ENCODE data around the gene MUC6. TPM values are rescaled to one million over a fixed set of nuclear protein-coding genes. Genes with fewer than 3 reads are reported as not detected.

MUC6 gene
- total RNA-seq, 1 donor from 2014 or later, result 1.0 TPM

DNA sequence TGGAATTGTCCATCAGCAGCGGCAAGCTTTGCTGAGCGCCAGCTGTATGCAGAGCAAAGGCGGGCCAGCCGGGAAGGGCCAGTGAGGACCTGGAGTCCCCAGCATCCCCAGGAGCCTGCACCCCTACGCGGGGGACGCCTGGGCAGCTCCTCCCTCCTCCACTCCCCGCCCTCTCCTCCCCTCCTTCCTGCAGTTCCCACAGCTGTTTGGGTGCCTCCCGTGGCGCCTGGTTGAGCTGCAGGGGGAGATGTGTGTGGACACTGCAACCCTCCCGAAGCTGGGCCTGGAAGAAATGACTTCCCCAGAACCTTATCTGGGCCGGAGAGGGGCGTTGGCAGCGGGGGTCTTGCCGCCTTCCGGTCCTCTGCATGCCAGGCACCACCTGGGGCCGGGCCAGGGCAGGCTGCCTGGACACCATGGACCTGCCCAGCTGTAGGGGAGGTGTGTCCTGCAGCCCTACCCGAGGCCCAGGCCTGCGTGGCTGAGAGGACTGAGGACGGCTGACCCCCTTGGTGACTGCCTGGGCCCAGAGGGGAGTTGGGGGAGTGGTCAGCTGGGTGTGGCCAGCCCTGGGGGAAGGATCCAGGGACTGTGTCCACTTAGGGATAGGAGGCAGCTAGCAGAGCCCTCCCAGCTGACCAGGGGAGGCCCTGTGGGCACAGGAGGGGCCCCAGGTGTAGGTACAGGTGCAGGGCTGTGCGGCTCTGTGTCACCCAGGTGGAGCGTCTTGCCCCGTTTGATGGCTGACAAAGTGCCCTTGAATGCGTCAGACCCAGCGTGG is 16.8 kb upstream of the MUC6 start:
- ATAC-seq (no peak), DNase-seq (ENCODE audit: low spot score) (no peak)

DNA sequence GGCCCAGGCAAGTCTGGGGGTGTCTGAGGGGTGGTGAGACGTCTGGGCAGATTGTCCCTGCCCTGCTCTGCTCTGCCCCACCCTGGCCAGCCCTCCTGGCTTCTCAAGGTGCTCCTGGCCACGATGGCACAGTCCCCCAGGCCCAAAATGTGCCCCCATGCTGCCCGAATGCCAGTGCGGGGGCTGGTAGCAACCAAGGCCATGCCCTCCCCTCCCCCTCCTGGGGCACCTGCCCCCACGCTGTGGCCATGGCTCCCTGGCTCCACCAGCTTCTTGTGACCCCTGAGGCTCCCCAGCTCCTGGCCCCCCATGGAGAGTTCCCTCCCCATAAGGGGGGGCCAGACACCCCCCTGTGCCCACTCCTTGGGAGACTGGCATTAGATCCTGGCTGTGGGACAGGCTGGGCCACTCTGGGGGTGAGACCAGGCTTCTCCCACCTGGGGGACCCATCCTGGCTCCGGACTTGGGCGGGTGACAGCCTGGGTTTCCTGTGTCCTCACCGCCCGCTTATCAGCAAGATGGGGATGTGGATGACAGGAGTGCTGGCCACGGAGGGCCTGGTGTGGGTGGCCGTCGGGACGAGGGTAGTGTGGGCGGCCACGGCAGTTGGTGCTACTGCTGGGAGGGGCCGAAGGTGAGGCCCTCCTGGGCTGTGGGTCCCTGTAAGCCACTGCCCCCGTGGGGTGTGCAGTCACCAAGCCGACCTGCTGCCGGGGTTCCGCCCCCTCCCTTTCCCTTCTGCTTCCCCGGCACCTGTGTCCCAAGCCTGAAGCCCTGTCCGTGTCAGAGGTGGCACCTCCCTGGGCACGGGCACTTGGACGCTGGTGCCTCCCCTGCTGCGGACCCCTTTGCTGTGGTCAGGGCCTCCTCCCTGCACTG is 15.9 kb upstream of the MUC6 start:
- DNase-seq (ENCODE audit: low spot score) (no peak), ATAC-seq (no peak)

DNA sequence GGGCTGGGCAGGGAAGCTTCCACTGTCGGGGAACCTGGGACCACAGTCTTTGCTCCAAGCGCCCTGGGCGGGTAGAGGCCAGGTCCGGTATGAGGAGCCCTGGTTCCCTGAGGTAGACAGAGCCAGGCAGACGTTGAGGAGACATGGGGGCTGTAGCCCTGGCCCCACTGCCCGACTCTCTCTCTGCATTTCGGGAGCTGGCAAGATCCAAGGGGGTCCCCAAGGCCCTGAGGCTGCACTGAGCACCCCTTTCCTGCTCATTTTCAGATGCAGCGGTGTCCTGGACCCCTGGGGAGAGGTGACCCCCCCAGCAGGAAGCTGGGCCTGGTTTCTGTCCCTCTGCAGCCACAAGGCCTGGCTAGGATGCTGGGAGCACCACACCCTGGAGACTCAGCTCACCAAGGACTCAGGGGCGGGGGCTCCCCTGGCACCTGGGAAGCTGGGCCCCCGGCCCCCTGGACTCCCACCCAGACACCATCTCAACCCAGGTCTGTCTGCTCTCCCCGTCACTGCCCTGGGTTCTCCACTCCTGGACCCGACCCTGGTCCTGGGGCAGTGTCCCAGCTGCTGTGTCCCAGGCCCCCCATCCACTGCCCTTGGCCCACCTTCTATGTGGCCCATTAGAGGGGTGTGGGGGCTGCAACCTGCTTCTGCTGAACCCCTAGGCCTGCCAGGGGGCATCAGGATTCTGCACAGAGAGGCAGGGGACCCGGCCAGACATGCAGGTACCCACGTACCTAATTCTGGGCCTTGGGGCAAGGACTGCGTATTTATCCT is 15.0 kb upstream of the MUC6 start:
- DNase-seq (ENCODE audit: low spot score) (no peak), ATAC-seq (no peak)

DNA sequence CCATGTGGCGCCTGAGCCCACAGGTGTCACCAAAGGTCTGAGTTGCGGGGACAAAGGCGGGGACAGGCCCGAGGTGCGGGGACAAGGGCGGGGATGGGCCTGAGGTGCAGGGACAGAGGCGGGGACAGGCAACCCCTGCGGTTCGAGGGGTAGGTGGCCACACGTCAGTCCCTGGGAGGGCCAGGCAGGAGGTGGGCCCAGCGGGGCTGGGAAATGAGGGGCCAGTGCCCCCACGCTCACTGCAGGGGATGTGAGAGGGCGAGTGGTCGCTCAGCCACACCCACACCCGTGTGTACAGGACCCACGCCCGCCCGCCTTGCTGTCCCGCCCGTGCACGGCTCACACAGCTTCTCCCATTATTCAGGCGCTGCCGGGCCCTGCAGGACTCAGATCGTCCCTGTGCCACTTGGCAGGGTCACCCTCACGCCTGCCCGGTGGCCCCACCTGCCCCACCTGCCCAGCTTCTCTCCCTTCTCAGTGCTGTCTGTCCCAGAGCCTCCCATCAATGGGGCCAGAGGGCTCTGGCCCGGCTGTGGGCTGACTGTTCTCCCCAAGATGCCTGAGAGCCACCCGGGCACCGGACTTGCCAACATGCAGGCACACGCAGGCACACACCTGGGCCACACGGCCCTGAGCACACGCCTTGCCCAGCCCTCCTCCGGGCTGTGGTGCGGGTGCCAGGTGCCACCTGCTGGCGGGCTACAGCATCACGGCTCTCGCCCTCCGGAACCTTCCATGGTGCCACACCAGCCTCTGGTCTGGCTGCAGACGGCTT is 14.2 kb upstream of the MUC6 start:
- DNase-seq (ENCODE audit: low spot score) (peak; percentile 82), ATAC-seq (peak; percentile 98)

DNA sequence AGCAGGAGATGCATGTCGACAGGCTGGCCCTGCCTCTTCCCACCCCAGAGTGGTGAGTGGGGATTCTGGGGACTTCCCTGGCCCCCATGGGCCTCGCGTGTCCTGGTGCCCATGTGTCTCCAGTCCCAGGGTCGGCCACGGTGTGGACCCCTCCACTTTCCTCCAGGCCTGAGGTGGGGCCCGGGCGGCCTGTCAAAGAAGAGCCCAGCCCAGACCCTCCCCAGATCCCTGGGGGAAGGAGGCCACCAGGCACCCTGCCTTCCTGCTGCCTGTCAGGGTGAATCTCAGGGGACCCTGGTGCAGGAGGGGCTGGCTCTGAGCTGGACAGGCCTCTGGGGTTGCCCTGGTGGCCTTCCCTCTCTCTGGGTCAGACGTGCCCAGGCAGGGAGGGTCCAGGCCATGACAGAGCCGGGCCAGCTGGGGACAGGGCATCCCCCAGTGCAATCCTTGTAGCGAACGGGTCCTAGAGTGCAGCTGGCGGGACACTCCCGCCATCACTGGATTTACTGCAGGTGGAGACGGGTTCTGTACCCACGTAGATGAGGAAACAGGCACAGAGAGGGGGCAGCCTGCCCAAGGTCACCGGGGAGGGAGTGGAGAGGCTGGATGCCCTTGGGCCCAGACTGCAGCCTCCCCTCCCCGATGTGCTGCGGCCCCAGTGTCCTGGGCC is 13.5 kb upstream of the MUC6 start:
- ATAC-seq (no peak), DNase-seq (ENCODE audit: low spot score) (no peak)

DNA sequence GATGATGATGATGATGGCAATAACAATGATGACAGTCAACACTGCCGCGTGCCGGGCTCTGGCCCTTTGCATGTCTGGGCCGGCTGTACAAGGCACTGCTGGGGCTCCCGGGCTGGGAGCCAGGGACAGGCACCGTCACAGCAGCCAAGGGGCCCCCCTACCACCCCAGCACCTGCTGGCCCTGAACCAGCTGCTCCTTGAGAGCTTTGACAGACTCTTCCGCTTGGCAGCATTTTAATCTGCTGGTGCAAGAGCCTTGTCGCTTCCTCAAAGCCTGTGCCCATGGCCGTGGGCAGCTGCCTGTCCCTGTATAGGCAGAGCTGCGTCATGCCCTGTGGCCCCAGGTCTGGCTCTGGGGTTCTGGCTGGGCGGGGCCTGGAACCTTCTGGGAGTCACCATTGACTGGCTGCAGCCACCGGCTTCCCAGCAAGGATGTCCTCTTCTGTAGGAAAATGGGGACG is 12.9 kb upstream of the MUC6 start:
- ATAC-seq (no peak), DNase-seq (ENCODE audit: low spot score) (no peak)

DNA sequence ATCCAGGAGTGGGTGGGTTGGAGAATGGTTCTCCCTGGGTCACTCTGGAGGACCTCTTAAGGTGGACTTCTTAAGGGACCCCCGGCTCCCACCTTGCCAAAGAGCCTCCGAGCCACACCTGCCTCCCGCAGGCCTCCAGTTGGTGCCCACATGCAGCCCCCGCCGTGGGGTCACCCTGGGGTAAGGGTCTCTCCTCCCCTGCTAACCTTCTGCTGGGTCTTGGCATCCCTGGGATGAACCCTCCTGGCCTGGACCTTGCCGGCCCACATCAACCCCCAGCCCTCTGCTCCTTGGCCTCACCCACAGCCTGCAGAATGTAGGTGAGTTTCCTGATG is 12.5 kb upstream of the MUC6 start:
- no peak for DNase-seq (ENCODE audit: low spot score)
- ATAC-seq, result no peak

DNA sequence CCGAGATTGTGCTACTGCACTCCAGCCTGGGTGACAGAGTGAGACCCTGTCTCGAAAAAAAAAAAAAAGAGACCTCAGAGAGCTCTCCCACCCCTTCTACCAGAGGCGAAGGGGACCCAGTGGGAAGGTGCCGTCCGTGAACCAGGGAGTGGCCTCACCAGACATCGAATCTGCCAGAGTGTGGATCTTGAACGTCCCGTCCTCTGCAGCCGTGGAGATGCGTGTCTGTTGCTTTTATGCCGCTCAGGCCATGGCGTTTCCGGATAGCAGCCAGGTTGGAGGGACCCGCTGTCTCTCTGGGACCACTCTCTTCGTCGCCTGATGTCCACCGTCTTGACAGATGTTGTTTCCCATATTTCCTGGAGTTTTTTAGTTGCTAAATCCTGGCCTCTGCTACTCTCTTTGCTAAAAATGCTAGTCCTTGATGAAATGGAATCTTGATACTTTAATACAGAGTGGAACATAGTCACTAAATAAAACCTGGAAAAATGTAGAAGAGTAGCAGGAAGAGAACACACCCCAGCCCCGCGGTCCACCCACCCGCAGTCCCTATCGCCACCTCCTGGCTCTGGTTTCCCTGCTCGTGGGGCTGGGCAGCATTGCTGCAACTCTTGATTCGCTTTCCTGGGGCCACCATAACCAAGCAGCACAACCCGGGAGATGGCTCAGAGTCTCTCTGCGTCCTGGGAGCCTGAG is 12.0 kb upstream of the MUC6 start:
- ATAC-seq, result no peak
- no peak for DNase-seq (ENCODE audit: low spot score)

DNA sequence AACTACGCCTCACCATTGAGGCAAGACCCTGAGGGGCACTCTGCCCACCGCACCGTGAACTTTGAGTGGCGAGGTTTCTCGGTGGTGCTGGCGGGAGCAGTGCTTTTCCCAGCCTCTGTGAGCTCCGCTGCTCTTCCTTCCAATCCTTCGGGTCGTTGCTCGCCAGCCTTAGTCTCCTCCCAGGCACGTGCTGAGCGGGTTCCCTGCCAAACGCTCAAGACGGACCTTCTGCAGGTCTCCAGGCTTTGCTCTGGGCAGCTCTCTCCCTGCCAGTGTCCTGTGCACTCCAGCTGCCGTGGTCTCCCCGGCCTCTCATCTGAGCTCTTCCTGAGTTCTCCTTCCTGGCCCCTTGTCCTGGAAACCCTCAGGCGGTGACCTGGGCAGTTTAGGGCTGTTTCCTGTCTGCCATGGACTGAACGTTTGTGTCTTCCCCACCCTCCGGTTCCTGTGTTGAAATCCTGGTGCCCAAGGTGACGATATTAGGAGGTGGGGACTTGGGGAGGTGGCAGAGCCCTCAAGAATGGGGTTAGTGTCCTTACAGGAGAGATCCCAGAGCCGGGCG is 11.2 kb upstream of the MUC6 start:
- ATAC-seq (no peak), DNase-seq (ENCODE audit: low spot score) (no peak)

DNA sequence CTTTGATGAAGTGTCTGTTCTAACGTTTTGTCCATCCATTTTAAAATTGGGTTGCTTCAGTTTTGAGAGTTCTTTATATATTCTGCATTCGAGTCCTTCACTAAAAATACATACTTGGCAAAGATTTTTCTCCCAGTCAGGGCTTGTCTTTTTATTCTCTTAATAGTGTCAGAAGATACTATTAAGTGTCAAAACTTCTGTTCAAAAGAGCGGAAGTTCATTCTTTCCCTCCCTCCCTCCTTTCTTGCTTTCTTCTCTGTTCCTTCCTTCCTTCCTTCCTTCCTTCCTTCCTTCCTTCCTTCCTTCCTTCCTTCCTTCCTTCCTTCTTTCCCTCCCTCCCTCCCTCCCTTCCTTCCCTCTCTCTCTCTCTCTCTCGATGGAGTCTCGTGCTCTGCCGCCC is 7.6 kb upstream of the MUC6 start:
- ATAC-seq (no peak), DNase-seq (ENCODE audit: low spot score) (no peak)

DNA sequence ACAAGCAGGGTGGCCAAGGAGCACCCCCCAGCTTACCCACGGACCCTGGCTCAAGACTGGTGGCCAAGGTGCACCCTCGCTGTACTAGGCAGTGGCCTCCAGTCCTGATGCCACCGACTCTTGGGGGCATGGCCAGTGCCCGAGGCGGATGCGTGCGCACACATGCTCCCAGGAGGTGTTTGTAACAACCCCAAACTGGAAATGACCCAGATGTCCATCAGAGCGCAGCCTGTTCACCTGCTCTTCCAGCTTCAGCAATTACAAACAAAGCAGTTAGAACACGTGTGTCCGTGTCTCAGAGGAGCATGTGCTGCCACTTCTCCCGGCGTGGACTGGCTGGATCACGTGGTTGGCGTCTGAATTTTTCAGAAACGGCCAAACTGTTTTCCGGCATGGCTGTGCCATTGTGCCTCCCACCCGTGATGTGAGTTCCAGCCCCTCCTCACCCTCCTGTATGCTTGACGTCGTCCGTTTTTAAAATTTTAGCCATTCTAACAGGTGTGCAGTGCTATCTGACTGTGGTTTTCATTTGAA is 7.1 kb upstream of the MUC6 start:
- ATAC-seq (no peak), DNase-seq (ENCODE audit: low spot score) (no peak)

DNA sequence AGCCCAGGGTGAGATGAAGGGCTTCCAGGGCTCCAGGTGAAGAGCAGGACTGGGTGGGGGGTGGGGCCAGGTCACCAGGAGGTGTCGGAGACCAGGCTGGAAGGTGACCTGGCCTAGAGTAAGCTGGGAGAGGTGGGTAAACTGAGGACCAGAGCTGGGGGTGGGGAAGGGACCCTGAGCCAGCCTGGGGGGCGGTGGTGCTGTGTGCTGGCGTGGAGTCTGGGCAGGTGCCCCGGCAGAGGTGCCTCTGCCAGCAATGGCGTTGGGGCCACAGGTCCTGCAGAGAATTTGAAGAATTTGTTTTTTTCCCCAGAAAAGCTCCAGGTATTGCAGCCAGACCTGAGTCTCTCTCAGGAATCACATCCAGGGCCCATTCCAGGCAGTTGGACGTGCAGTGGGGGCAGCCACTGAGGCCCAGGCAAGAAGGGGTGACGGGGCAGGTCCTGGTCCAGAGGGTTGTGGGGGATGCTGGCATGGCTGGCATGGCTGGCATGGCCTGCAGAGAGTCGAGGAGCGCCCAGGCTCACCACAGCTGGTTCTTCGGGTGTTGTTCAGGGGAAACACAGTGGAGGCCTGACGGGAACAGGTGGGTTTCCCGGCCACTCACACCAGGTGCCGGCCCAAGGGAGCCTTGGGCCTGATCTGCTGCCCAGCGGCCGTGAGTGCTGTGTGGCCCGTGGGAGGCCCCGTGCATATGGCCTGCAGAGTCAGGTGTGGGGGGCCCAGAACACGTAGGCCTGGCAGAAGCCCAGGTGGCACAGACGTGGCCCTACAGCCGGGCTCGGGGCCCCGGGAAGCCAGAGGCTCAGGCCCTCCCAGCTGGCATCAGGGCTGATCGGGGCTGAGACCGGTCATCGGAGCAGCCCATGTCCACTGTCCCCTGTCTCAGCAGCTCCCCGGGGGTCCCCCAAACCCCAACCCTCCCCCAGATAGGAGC is 6.4 kb upstream of the MUC6 start:
- no peak for ATAC-seq
- no peak for DNase-seq (ENCODE audit: low spot score)

DNA sequence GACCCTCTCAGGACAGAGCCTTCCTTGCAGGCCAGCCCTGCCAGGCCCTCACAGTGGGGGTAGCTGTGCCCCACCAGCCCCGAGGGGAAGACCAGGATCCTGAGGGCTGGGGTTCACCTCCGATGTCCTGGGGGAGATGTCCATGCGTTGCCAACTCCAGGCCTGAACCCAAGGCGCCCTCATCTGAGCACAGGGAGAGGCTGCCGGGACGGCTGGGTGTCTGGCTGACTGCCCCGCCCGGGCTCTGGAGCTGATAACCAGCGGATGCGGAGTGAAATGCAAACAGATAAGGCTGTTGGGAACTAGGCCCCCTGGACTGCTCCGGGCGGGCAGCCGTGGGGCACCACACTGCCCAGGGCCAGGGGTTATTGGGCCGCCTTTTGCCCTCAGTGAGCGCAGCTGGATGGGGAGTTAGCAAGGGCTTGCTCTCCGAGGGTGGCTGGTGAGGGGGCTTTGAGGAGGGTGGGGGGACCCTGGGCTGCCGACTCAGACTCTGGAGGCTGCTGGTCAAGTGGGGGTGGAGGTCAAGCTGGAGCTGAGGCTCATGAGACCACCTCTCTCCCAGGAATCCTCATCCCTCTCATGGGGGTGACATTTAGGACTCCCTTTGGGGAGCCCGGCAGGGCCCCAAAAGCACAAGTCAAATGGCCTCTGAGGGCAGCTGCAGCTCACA is 5.6 kb upstream of the MUC6 start:
- DNase-seq (ENCODE audit: low spot score) (no peak), ATAC-seq (peak; percentile 65)

DNA sequence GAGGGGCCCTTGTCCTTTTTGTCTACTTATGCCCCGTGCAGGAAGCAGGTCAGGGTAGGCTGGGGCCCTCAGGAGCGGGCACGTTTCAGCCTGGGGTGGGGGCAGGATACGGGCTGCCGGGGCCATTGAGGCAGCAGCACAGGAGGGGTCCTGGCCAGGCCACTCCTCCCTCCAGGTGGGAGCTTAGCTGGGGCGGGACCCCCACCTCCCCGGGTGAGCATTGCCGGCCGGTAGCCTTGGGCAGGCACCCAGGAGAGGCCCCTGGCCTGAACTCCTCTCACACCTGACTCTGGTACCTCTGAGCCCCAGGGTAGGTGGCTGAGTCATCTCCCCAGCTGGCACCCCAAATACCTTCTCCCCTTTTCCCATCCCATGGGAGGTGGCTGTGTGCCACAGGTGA is 5.0 kb upstream of the MUC6 start:
- ATAC-seq (no peak), DNase-seq (ENCODE audit: low spot score) (no peak)

DNA sequence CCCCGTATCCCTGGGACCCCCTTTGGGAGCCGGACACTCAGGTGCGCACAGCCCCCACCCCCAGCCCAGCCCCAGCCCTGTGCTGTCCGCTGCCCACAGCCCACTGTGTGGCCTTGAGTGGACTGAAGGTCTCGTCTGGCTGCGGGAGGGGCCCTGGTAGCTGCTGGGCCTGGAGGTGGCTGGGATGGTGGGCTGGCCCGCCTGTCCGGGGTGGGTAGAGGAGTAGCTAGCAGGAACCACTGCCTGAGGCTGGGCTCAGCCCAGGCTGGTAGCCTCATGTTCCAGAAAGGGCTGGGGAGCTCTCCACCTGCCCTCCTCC is 4.6 kb upstream of the MUC6 start:
- no peak for DNase-seq (ENCODE audit: low spot score)
- ATAC-seq, result no peak

DNA sequence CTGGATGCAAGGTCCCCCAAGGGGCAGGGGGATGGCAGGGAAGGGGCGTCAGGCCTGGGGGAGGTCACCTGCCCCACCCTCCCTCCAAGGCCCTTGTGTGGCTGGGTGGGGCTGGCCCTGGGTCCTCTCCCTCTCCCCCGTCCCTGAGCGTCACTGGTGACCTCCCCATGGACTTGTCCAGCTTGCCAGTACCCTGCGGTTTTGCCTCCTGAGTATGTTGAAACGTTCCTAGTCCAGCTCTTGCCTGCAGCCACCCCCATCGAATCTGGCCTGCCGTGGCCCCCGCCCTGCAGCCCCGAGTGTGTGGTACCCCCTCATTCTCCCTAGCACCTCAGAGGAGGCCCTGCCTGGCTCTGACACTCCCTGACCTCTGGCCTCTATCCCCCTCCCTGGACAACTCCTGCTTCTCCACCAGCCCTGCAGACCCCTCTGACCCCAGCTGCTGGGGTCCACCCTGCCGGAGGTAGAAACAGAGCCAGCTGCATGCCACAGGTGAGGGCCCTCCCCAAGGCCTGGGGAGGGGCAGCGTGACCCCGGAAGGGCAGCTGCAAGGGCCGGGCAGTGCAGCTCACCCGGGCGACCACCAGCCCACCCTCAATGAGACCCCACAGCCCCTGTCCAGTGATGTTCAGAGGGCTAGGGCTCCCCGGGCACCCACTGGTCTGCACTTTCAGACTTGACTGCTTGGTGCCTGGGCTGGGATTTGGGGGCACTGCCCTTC is 4.1 kb upstream of the MUC6 start:
- DNase-seq (ENCODE audit: low spot score) (no peak), ATAC-seq (no peak)

Data from left lobe of liver (tissue), 2 donors.